NCI-H2171 treated with DMSO at 0.1 percent for 48 hours (cell line): ENCODE measurements around the gene UNC13B.
A peak's percentile ranks its signal among the peaks of the same experiment; 100 is the strongest.
"Not testable (repeated sequence)": the region's sequence is repeated elsewhere in the genome, so short reads cannot be mapped to it uniquely, and the experiment has no call there.

Experiments
- DNase-seq: peaks from one replicate; lab custom pipeline; 2025; lab: John Stamatoyannopoulos, UW

UNC13B gene

GRCh38 chr9:35226651-35227050 lies 64.8 kb downstream of the UNC13B start:
- no peak for DNase-seq

- DNase-seq = no peak
These were observed 65.5 kb downstream of the UNC13B start for GRCh38 chr9:35227284-35227683.

GRCh38 chr9:35229066-35229778 lies 67.4 kb downstream of the UNC13B start:
- no peak for DNase-seq

GRCh38 chr9:35229779-35230143 lies 68.0 kb downstream of the UNC13B start:
- DNase-seq = no peak

GRCh38 chr9:35232867-35233544 lies 71.2 kb downstream of the UNC13B start:
- DNase-seq = peak; percentile 50

- DNase-seq = no peak
These were observed 74.9 kb downstream of the UNC13B start for GRCh38 chr9:35236692-35237091.

- DNase-seq = no peak
These were observed 75.5 kb downstream of the UNC13B start for GRCh38 chr9:35237311-35237710.

GRCh38 chr9:35245945-35246344 lies 84.1 kb downstream of the UNC13B start:
- not testable (repeated sequence) for DNase-seq

GRCh38 chr9:35253075-35253474 lies 91.3 kb downstream of the UNC13B start:
- no peak for DNase-seq

GRCh38 chr9:35254237-35254636 lies 92.4 kb downstream of the UNC13B start:
- DNase-seq = no peak

GRCh38 chr9:35254984-35255857 lies 93.4 kb downstream of the UNC13B start:
- DNase-seq = no peak

- DNase-seq = no peak
These were observed 96.3 kb downstream of the UNC13B start for GRCh38 chr9:35257986-35258659.

GRCh38 chr9:35258660-35259474 lies 97.1 kb downstream of the UNC13B start:
- DNase-seq = peak; percentile 1

GRCh38 chr9:35260186-35260585 lies 98.4 kb downstream of the UNC13B start:
- DNase-seq = no peak

GRCh38 chr9:35262064-35262463 lies 100.3 kb downstream of the UNC13B start:
- DNase-seq = no peak

GRCh38 chr9:35267710-35268109 lies 105.9 kb downstream of the UNC13B start:
- no peak for DNase-seq

GRCh38 chr9:35269919-35270318 lies 108.1 kb downstream of the UNC13B start:
- DNase-seq = no peak

GRCh38 chr9:35271637-35272036 lies 109.8 kb downstream of the UNC13B start:
- DNase-seq = no peak

- DNase-seq = no peak
These were observed 111.2 kb downstream of the UNC13B start for GRCh38 chr9:35272989-35273388.

GRCh38 chr9:35273591-35273990 lies 111.8 kb downstream of the UNC13B start:
- no peak for DNase-seq

- DNase-seq = no peak
These were observed 113.2 kb downstream of the UNC13B start for GRCh38 chr9:35274993-35275392.
